Suprapubic skin (tissue), 4 donors: ENCODE measurements around the gene PPM1H. TPM values are rescaled to one million over a fixed set of nuclear protein-coding genes. Genes with fewer than 3 reads are reported as not detected.

Experiments
- DNase-seq, 2 donors: peaks; one replicate each; pipeline ENCODE4 v3.0.0-alpha.2; 2019; ENCODE audit warnings: low spot score in 2 of 2
- H3K27ac ChIP-seq: fragments of 200-600 bp; sonication (generic); one replicate; pipeline ENCODE4 v1.5.1; 2019
- H3K27me3 ChIP-seq: fragments of 200-600 bp; sonication (generic); one replicate; pipeline ENCODE4 v1.5.1; 2019
- H3K36me3 ChIP-seq: fragments of 200-600 bp; sonication (generic); one replicate; pipeline ENCODE4 v1.5.1; 2019
- H3K4me1 ChIP-seq: fragments of 200-600 bp; sonication (generic); one replicate; pipeline ENCODE4 v1.5.1; 2019
- H3K4me3 ChIP-seq: fragments of 200-600 bp; sonication (generic); one replicate; pipeline ENCODE4 v1.5.1; 2019; ENCODE audit warnings: mild to moderate bottlenecking
- H3K9me3 ChIP-seq: fragments of 200-600 bp; sonication (generic); one replicate; pipeline ENCODE4 v1.5.1; 2019
- CTCF ChIP-seq, 2 donors: fragments of 200-600 bp in 1 of 2; fragments of 450-650 bp in 1 of 2; sonication (generic) in 1 of 2; IDR thresholded peaks; one replicate each; pipeline ENCODE4 v1.5.1; 2016 to 2019; ENCODE audit warnings: antibody characterized with exemption in 2 of 2, mild to moderate bottlenecking in 1 of 2, moderate library complexity in 1 of 2
- EP300 ChIP-seq: sonication (generic); formaldehyde crosslinking; IDR thresholded peaks from one replicate; pipeline ENCODE4 v1.6.1; 2017; ENCODE audit warnings: antibody characterized with exemption
- POLR2A ChIP-seq, 2 donors: fragments of 450-650 bp; IDR thresholded peaks; one replicate each; pipeline ENCODE4 v1.6.1; 2017; ENCODE audit warnings: antibody characterized with exemption in 2 of 2, mild to moderate bottlenecking in 2 of 2, moderate library complexity in 2 of 2
- POLR2AphosphoS5 ChIP-seq, 3 donors: sonication (generic); formaldehyde crosslinking; IDR thresholded peaks; one replicate each; pipeline ENCODE4 v1.6.1; 2017; ENCODE audit warnings: antibody characterized with exemption in 3 of 3
- WGBS: methylation state at CpG from one replicate; pipeline ENCODE4 v1.1.5; 2018; 5-methylcytosine and 5-hydroxymethylcytosine counted together
- total RNA-seq, 4 donors: library from RNA; depleted of rRNA; stranded (reverse); fragments of >200 nt; gene quantifications; one replicate each; pipeline ENCODE4 v1.1.0, GENCODE V29; 2016

PPM1H gene
- total RNA-seq, 4 donors from 2014 or later: 2.3 to 8.1 (median 4.9) TPM

- Histone ChIP-seq H3K4me3 (no peak overlapping the region), H3K36me3 (no peaks in the 10 kb centered on the region), H3K27me3 (no peaks in the 10 kb centered on the region), H3K9me3 (no peaks in the 10 kb centered on the region), H3K4me1 (peaks cover 20% of the 10 kb centered on the region), H3K27ac (no peak overlapping the region)
- DNase-seq: no peak
- TF ChIP-seq CTCF (IDR thresholded peaks at IDR 0.05) (no peak), POLR2A (IDR thresholded peaks at IDR 0.05) (no peak), POLR2AphosphoS5 (IDR thresholded peaks at IDR 0.05) (no peak)
These were observed 236.2 kb downstream of the PPM1H start for GRCh38 chr12:62698701-62699101.

GRCh38 chr12:62697893-62698292, 237.1 kb downstream of the PPM1H start:
- Histone ChIP-seq H3K27me3 (no peaks in the 10 kb centered on the region), H3K9me3 (no peaks in the 10 kb centered on the region), H3K4me3 (no peak overlapping the region), H3K36me3 (no peaks in the 10 kb centered on the region), H3K27ac (no peak overlapping the region), H3K4me1 (peaks cover 12% of the 10 kb centered on the region)
- WGBS: 42% methylated on average over 1 of the region's 1 CpG
- no peak for DNase-seq
- no peak for TF ChIP-seq POLR2AphosphoS5 (IDR thresholded peaks at IDR 0.05)
- TF ChIP-seq POLR2A (IDR thresholded peaks at IDR 0.05): no peak
- no peak for TF ChIP-seq EP300
- no peak for TF ChIP-seq CTCF (IDR thresholded peaks at IDR 0.05)

GRCh38 chr12:62695696-62696095, 239.3 kb downstream of the PPM1H start:
- Histone ChIP-seq H3K36me3 (no peaks in the 10 kb centered on the region), H3K9me3 (no peaks in the 10 kb centered on the region), H3K27ac (no peak overlapping the region), H3K4me3 (no peak overlapping the region), H3K4me1 (peaks cover 5% of the 10 kb centered on the region), H3K27me3 (no peaks in the 10 kb centered on the region)
- no peak for DNase-seq
- TF ChIP-seq CTCF (IDR thresholded peaks at IDR 0.05): no peak
- no peak for TF ChIP-seq EP300
- TF ChIP-seq POLR2AphosphoS5 (IDR thresholded peaks at IDR 0.05): no peak
- TF ChIP-seq POLR2A (IDR thresholded peaks at IDR 0.05): no peak
- whole genome bisulfite sequencing: 96% methylated on average over 2 of the region's 2 CpGs

- TF ChIP-seq POLR2A (IDR thresholded peaks at IDR 0.05): no peak
- TF ChIP-seq EP300: no peak
- no peak for TF ChIP-seq CTCF (IDR thresholded peaks at IDR 0.05)
- no peak for TF ChIP-seq POLR2AphosphoS5 (IDR thresholded peaks at IDR 0.05)
- WGBS: 96% methylated on average over 3 of the region's 3 CpGs
- Histone ChIP-seq H3K4me1 (peaks cover 5% of the 10 kb centered on the region), H3K4me3 (no peak overlapping the region), H3K27ac (no peak overlapping the region), H3K9me3 (no peaks in the 10 kb centered on the region), H3K27me3 (no peaks in the 10 kb centered on the region), H3K36me3 (no peaks in the 10 kb centered on the region)
- no peak for DNase-seq
These were observed 240.3 kb downstream of the PPM1H start for GRCh38 chr12:62694632-62695031.

- no peak for DNase-seq
- Histone ChIP-seq H3K27me3 (no peaks in the 10 kb centered on the region), H3K9me3 (no peaks in the 10 kb centered on the region), H3K27ac (no peak overlapping the region), H3K36me3 (no peaks in the 10 kb centered on the region), H3K4me3 (no peak overlapping the region), H3K4me1 (peaks cover 5% of the 10 kb centered on the region)
- 71% methylated on average over 3 of the region's 3 CpGs for WGBS
- TF ChIP-seq POLR2A (IDR thresholded peaks at IDR 0.05): no peak
- no peak for TF ChIP-seq CTCF (IDR thresholded peaks at IDR 0.05)
- TF ChIP-seq EP300: no peak
- no peak for TF ChIP-seq POLR2AphosphoS5 (IDR thresholded peaks at IDR 0.05)
These were observed 240.8 kb downstream of the PPM1H start for GRCh38 chr12:62694116-62694515.
